NCI-H2171 treated with DMSO at 0.1 percent for 48 hours (cell line): ENCODE measurements around the gene SCYL2.
"Not testable (repeated sequence)": the region's sequence is repeated elsewhere in the genome, so short reads cannot be mapped to it uniquely, and the experiment has no call there.

Experiments
- DNase-seq: peaks from one replicate; lab custom pipeline; 2025; lab: John Stamatoyannopoulos, UW

The SCYL2 gene, protein sequence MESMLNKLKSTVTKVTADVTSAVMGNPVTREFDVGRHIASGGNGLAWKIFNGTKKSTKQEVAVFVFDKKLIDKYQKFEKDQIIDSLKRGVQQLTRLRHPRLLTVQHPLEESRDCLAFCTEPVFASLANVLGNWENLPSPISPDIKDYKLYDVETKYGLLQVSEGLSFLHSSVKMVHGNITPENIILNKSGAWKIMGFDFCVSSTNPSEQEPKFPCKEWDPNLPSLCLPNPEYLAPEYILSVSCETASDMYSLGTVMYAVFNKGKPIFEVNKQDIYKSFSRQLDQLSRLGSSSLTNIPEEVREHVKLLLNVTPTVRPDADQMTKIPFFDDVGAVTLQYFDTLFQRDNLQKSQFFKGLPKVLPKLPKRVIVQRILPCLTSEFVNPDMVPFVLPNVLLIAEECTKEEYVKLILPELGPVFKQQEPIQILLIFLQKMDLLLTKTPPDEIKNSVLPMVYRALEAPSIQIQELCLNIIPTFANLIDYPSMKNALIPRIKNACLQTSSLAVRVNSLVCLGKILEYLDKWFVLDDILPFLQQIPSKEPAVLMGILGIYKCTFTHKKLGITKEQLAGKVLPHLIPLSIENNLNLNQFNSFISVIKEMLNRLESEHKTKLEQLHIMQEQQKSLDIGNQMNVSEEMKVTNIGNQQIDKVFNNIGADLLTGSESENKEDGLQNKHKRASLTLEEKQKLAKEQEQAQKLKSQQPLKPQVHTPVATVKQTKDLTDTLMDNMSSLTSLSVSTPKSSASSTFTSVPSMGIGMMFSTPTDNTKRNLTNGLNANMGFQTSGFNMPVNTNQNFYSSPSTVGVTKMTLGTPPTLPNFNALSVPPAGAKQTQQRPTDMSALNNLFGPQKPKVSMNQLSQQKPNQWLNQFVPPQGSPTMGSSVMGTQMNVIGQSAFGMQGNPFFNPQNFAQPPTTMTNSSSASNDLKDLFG

DNA sequence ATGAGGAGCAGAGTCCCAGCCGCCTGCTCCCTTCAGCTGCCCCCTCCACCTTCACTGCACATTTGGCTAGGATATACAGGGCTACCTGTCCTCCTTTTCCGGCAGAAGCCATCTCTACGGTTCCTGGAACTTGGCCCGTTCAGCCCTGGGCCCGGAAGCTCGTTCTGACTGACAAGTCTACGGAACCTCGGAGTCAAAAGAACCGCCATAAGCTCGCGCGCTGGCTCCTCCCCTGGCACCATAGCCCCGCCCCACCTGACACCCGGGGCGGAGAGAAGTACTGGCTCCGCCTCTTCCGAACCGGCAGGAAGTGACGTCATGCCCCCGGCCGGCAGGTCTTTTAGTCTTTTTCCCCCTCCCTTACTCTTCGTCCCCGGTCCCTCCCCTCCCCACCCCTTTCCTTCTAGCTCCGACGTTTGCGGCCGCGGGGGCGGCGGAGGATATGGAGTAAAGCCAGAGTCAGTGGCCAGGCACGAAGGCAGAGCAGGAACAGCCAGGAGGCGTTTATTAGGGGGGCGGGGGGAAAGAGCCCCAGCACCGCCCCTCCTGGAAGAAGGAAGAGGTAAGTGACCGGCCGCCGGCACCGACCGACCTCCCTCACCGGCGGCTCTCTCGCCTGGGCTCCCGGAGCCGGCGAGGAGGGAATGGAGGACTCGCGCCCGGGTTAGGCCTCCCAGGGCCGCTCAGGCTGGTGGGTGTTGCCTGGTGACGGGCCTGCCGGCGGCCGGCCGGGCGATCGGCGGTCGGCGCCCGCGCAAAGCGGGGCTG is at the start of gene SCYL2, which contains the start of gene DEPDC4:
Gene SCYL2, plus strand, starts transcription at position 343 of the 768 bp plus-strand sequence. CDS start 15,794 bp downstream, outside the sequence.
Gene DEPDC4, minus strand, starts transcription at position 245 of the 768 bp plus-strand sequence. Its CDS starts 3 bp downstream, at position 242.
- peak; percentile 95 for DNase-seq

DNA sequence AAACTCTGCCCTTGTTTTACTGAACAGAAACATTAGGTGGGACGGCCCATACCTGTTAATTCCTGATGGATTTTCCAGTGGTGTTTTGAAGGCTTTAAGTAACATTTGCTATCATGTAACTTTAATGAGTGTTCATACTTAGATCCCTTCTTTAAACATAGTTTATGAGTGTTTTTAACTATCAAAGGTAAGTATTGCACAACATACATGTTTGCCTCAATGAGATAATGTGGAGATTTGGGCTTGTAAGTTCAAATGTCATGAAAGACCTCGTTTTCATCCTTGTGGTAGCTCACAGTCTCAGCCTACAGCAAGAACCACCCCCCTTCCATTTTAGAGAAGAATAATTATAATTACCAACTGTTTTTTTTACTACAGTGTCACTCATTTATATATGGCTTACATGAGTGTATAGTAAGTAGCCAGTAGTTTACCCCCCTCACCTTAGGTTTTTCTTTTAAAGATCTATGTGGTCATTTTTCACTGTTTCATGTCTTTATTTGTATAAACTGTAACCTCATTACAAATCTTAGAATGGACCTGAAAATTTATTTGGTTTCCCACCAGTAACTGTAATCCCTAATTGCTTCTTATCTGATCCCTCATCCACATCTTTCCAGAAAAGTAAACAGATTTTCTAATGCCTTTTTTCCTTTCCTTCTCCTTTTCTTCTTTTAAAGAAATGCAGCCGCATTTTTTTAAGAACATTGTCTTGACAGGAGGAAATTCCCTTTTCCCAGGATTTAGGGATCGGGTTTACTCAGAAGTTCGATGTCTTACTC is 47.5 kb upstream of the SCYL2 start:
- DNase-seq: no peak

DNA sequence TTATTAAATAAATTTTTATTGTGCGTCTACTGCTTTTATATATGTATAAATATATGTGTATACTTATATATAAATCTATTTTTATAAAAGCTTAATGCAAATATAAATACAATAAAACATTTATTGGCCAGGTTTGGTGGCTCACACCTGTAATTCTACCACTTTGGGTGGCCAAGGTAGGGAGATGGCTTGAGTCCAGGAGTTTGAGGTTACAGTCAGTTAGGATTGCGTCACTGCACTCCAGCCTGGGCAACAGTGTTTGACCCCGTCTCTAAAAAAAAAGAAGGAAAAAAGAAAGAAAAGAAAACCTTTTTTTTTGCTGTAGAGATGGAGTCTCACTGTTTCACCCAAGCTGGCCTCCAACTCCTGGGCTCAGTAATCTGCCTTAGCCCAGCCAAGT is 45.5 kb upstream of the SCYL2 start:
- DNase-seq: no peak

DNA sequence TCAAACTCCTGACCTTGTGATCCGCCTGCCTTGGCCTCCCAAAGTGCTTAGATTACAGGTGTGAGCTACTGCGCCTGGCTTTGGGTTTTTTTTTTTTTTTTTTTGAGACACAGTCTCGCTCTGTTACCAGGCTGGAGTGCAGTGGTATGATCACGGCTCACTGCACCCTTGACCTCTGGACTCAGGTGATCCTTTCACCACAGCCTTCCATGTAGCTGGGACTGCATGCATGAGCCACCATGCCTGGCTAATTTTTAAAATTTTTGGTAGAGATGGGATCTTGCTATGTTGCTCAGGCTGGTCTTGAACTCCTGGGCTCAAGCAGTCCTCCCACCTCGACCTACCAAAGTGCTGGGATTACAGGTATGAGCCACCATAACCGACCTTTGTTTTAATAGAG is 44.8 kb upstream of the SCYL2 start:
- DNase-seq: not testable (repeated sequence)

DNA sequence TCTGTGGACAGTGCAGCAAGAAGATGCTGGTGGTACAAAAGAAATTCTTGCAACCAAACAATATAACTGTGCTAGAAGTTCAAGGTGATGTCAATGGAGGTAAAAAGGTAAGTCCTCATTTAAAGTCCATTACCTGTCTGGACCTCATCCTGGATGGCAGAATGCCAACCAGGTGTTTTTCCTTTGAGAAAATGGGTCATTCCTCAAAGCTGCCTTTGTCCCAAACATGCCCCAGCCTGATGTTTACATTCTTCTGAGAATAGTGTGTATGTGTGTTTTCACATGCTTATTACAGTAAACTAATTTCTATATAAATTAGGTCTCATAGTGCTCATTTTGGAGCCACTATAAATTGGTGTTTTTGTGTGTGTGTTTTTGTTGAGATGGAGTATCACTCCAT is 41.5 kb upstream of the SCYL2 start:
- no peak for DNase-seq

DNA sequence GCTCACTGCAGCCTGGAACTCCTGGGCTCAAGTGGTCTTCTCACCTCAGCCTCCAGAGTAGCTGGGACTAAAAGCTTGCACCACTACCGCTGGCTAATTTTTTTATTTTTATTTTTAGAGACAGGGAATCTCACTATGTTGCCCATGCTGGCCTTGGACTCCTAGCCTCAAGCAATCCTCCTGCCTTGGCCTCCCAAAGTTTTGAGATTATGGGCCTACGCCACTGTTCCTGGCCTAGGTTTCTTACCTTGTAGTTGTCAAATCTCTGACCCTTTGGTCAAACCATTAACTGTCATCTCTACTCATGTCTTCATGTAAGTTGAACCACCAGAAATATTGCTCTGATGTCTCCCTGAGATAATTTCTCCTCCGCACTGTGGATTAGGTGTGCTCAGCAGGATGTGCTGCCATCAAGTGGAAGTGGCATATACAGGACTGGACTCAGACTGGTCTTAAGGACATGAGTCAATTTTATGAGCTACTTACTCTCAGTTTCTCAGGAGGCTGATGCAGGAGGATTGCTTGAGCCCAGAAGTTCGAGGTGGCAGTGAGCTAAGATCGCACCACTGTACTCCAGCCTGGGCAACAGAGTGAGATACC is 37.8 kb upstream of the SCYL2 start:
- peak; percentile 23 for DNase-seq

DNA sequence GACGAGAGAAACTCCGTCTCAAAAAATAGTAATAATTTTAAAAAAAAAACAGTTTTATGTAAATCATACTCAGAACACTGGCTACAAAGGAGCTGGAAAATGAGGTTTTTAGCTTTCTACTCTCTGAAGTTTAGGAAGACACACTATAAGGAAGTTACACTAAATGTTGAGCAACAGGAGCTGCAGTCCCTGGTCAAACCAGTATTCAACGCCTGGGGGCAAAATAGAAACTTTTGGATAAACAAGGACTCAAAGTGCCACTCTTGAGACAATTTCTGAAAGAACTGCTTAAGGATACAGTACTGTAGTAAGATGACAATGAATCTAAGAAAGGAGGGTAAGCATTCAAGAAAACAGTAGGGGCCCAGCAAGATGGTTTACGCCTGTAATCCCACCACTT is 37.1 kb upstream of the SCYL2 start:
- DNase-seq: no peak

DNA sequence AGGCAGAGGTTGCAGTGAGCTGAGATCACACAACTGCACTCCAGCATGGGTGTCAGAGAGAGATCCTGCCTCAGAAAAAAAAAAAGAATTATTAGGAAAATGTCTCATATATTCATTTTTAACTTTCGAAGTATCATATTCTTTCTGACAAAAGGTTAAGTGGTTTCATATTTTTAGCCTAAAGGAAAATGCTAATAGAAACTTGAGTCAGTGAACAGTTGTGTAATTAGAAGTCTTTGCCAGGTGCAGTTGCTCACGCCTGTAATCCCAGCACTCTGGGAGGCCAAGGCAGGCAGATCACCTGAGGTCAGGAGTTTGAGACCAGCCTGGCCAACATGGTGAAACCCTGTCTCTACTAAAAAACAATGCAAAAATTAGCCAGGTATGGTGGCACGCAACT is 35.1 kb upstream of the SCYL2 start:
- not testable (repeated sequence) for DNase-seq

DNA sequence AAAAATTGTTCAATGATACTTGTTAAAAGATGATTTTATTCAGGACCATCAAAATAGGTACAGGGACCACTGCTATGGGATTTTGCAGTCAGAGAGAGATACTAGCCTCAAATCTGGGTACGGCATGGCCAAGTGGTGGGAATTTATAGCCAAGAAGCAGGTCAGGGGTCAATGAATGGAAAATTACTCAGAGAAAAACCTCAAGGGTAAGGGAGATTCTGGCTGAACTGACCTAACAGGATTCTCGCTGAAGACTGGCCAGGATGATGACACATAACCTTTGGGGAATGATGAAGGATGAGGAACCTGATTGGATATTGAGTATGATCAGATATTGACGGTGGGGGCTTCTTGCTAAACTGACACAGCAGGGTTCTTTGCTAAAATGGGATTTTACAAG is 32.8 kb upstream of the SCYL2 start:
- DNase-seq: no peak

DNA sequence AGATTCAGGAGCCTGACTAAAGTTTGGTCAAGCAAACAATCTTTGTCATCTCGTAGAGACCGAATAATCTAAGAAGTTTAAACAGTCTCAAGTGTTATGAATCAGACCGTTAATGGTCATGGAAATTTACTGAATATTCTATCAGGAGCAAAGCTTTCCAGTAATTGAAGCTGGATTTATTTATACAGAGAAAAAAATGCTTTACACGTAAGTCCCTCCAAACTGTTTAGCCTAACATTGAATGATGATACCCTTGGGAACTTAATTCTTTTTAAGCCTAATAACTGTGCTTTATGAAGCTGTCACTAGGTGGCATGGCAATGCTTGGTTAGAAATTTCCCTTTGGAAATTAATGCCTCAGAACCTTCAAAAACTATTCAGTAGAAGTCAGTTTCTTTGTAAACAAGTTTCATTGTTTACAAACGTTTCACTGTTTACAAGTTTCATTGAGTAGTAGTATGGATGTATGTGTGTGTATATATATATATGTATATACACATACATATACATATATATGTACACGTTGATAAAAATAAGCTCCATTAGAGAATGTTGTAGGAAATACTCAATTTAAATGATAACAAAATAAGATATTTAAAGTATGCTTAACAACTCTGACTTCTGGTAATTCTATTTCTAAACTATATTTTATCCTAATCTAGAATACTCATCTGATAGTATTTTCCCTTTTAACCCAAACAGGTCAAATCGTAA is 32.2 kb upstream of the SCYL2 start:
- peak; percentile 60 for DNase-seq

DNA sequence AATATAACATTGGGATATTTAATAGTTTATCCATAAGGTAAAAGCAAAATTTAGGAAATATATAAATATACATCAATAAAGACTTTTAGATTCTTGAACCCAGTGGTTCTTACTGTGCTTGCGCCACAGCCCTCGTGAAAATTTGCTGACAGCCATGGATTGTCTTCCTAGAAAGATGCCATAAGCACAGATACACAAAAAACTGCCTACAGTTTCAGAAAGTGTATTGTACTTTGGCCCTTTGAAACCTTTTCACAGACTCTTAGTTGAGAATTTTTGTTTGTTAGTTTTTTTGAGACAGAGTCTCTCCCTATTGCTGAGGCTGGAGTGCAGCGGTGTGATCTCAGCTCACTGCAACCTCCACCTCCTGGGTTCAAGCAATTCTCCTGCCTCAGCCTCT is 28.2 kb upstream of the SCYL2 start:
- DNase-seq: no peak

DNA sequence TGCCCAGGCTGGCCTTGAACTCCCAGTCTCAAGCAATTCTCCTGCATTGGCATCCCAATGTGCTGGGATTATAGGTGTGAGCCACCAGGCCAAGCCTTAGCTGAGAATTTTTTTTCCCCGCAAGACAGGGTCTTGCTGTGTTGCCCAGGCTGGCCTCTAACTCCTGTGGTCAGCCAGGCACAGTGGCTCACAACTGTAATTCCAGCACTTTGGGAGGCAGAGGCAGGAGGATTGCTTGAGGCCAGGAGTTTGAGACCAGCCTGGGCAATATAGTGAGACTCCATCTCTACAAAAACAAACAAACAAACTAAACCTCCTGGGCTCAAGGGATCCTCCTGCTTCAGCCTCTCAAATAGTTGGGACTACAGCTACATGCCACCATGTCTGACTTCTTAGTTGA is 27.4 kb upstream of the SCYL2 start:
- no peak for DNase-seq

DNA sequence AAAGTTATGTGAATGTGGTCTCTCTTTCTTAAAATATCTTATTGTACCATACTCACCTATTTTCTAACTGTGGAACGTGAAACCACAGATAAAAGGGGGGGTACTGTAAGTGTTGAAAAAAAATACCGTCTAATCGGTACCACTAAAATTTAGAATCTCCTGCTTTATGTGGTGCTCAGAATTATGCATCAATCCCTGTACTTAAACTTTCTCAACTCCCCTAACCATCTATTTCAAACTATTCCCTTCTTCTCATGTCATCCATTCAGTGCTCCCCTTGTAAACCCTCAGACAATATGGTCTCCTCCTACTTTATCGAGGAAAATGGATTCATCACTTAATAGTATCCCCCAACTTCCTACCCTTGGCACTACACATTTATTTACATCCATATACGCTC is 23.8 kb upstream of the SCYL2 start:
- DNase-seq: no peak

DNA sequence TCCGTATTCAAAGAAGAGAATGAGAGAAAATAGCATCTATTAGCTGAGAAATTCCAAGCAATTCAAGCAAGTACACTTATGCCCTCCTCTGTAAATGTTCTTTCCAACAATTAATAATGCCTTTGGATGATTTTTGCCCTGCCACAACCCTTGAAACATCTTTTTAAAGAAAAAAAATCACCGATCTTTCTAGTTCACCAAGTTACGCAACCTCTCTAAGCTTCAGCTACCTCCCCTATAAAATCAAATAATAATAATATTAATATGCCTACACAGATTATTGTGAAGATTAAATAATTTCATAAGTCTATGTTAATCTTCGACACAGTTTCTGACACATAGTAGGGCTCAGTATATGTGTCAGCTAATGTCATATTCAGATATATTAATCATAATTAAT is 19.2 kb upstream of the SCYL2 start:
- no peak for DNase-seq

DNA sequence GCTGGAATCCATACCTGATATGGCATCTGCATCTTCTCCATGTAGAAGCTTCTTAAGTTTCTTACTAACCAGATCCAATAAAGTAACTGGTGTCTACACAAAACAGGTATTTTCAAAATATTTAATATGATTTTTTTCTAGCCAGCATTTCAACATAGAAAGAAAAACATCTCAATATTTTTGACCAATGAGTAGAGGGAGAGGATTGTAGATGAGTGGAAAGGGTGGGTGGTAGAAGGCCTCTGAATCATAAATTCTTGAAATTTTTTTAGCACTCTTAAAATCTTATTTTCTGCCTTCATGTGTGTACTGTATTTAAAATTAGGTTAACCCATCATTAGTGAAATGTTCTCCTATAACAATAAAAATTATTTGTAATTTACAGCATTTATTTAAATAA is 18.1 kb upstream of the SCYL2 start:
- DNase-seq: no peak

DNA sequence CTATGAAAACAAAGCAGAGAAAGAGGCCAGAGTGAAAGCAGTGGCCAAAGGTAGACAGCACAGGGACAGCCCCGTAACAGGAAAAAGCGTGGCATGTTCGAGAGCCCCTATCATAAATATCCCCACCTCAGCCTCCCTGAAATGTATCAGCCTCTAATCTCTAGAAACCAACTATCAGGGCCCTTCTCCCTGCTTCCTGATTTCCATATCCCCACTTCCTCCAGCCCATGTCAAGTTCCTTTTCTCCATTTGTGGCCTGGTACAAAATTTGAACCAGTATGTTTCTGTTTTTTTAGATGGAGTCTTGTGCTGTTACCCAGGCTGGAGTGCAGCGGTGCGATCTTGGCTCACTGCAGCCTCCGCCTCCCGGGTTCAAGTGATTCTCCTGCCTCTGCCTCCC is 17.0 kb upstream of the SCYL2 start:
- DNase-seq: no peak

DNA sequence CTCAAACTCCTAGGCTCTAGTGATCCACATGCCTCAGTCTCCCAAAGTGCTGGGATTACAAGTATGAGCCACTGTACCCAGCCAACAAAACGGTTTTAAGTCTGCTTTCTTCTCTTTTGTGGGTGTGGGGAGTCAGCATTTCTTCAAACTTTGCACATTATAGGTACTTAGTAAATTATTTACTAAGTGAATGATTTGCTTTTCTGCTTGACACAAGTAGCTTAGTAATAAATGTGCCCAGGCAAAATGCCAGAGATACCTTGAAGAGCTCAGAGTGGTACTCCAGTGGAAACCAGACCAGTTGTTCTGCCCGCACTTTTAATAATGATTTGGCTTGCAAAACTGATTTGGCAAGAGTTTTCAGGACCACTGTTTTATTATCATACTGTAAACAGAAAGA is 15.1 kb upstream of the SCYL2 start:
- no peak for DNase-seq

DNA sequence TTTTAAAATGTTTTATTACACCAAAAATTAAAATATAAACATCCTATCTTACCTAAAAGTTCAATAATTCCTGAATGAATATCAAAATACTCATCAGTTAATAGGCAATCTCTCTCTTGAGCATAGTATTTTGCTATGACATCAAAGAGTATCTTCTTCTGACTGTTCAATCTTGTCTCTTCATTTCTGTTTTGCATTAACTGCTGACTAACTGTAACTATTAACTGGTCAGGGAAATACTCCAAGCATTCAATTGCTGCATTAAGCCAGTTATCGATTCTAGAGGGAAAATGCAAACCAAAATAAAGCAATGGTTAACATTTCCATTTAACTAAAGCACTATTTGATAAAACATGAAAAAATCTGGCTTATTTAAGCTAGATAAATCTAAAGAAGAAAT is 13.5 kb upstream of the SCYL2 start:
- no peak for DNase-seq

DNA sequence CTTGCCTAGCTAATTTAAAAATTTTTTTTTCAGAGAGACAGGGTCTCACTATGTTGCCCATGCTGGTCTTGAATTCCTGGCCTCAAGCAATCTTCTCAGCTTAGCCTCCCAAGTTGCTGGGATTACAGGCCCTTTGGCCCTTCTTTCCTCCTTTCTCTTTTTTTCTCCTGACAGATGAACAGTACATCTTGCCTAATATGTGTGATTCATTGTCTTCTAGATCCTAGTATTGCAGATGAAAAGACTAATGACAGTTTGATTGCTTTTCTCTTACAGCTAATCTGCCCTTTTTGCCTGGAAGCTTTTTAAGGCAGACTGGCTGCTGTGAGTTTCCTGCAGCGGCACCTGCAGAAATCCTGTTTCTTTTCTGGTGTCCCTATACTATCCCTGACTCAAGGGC is 12.1 kb upstream of the SCYL2 start:
- DNase-seq: no peak

DNA sequence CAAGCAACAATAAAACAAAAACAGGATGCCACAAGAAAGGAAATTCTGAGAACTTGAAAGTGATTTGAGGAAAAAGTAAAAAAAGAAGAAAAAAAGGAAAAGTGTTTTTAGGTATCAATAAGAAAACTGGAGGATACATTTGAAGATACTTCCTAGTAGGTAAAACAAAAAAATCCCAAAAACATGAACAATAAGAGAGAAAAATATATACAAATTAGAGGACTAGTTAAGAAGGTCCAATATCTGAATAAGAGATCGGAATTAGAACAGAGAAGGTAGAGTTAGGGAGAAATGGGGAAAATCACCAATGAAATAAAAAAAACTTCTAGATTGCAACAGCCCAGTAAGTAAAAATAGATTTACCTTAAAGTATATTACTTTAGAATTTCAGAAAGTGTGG is 8.8 kb upstream of the SCYL2 start:
- DNase-seq: no peak
